Measurements from ENCODE around the gene TCERG1L. TPM values are rescaled to one million over a fixed set of nuclear protein-coding genes. Genes with fewer than 3 reads are reported as not detected.

The TCERG1L gene
- total RNA-seq, 1 donor from 2014 or later, result 3.5 TPM

DNA sequence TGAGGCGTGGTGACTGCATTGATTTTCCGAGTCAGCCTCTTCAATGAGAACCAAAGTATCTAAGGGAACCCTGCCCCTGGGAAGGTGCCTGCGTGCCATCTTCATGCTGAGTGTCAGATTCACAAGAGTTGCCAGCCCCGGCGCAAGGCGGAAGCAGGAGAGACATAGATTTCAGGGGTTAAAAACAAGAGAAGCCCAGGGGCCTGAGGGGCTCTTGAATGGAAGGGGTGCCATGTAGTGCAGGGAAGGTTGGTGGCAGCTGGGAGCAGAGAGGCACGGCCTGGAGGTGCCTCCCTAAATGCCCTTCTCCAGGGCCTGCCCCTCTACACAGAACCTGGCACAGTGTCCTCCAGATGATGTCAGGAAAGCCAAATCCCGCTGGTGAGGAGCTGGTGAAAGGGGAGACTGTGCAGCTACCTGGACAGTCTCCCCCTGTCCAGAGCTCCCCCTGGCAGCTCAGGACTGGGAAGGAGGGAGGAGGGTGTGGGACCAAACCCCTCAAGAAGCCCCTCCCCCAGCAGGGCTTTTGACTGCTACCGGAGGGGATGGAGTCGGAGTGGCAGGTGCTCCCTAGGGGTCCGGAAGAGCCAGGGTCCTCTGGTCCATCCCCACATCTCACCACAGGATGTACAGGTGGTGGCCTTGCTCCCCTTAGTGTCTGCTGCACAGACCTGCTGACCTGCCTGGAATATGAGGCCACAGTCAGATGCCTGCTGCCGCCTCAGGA is 137.9 kb downstream of the TCERG1L start:
- no peak overlapping the region for H3K27ac Mint-ChIP-seq (ENCODE audit: unreplicated experiment)
- no peak overlapping the region for H3K4me2 ChIP-seq (ENCODE audit: low read length)
- no peak for FAIRE-seq
- H3K4me3 ChIP-seq (ENCODE audit: insufficient read depth, low read depth, low read length), result no peak overlapping the region
- no peaks in the 10 kb centered on the region for H3K4me1 ChIP-seq (ENCODE audit: insufficient read depth, low read length)
- H3K27me3 Mint-ChIP-seq (ENCODE audit: low read depth, unreplicated experiment), result peaks cover 3% of the 10 kb centered on the region
- H3K27ac ChIP-seq (ENCODE audit: low read depth, low read length), result no peak overlapping the region
- H4K20me1 ChIP-seq (ENCODE audit: insufficient read depth, low read length), result no peaks in the 10 kb centered on the region
- H3K9me3 ChIP-seq (ENCODE audit: insufficient read depth, low read depth, low read length), result peaks cover 21% of the 10 kb centered on the region
- peaks cover 4% of the 10 kb centered on the region for H3K9me3 Mint-ChIP-seq (ENCODE audit: unreplicated experiment)
- TF ChIP-seq, protein P1, sequence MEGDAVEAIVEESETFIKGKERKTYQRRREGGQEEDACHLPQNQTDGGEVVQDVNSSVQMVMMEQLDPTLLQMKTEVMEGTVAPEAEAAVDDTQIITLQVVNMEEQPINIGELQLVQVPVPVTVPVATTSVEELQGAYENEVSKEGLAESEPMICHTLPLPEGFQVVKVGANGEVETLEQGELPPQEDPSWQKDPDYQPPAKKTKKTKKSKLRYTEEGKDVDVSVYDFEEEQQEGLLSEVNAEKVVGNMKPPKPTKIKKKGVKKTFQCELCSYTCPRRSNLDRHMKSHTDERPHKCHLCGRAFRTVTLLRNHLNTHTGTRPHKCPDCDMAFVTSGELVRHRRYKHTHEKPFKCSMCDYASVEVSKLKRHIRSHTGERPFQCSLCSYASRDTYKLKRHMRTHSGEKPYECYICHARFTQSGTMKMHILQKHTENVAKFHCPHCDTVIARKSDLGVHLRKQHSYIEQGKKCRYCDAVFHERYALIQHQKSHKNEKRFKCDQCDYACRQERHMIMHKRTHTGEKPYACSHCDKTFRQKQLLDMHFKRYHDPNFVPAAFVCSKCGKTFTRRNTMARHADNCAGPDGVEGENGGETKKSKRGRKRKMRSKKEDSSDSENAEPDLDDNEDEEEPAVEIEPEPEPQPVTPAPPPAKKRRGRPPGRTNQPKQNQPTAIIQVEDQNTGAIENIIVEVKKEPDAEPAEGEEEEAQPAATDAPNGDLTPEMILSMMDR (IDR thresholded peaks at IDR 0.05; ENCODE audit: insufficient read depth, low read depth, low read length), result no peak
- no peak for TF ChIP-seq EZH2 (IDR thresholded peaks at IDR 0.05; ENCODE audit: insufficient read depth, low read length)
- no peak overlapping the region for H3K9ac ChIP-seq (ENCODE audit: low read length)
- no peaks in the 10 kb centered on the region for H3K4me1 Mint-ChIP-seq (ENCODE audit: low read depth, unreplicated experiment)
- no peak for DNase-seq (ENCODE audit: low read depth)
- no peaks in the 10 kb centered on the region for H3K79me2 ChIP-seq (ENCODE audit: insufficient read depth, low read length)
- no peaks in the 10 kb centered on the region for H3K36me3 Mint-ChIP-seq (ENCODE audit: low read depth, unreplicated experiment)
- no peak overlapping the region for H2AFZ ChIP-seq (ENCODE audit: low read depth, low read length)
- H3K27me3 ChIP-seq (ENCODE audit: insufficient read depth, low read length), result no peaks in the 10 kb centered on the region
- no peaks in the 10 kb centered on the region for H3K36me3 ChIP-seq (ENCODE audit: insufficient read depth, low read length)
- H3K4me3 Mint-ChIP-seq (ENCODE audit: unreplicated experiment), result no peak overlapping the region

DNA sequence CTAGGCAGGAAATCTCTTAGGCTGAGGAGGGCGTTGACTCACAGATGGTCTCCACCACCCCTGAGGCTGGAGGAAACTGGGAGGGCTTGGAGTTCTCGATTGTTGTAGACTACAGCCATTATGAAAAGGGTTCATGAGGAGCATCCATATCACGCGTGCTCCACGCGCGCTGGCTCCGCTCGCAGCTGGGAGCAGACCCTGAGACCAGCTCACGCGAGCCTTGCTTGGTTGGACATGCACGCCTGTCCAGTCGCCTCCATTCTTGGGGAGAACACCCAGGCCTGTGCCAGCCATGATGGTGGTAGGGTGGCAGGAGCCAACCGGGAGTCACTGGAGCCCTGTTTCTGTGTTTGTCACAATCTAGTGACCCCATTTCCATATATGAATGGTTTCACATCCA is 139.1 kb downstream of the TCERG1L start:
- no peak overlapping the region for H3K9ac ChIP-seq (ENCODE audit: low read length)
- H3K36me3 Mint-ChIP-seq (ENCODE audit: low read depth, unreplicated experiment), result no peaks in the 10 kb centered on the region

More for the DNA sequence above, 139.1 kb downstream of the TCERG1L start:
- Mint-ChIP-seq H3K4me1 (ENCODE audit: low read depth, unreplicated experiment) (no peaks in the 10 kb centered on the region), H3K9me3 (ENCODE audit: unreplicated experiment) (peaks cover 4% of the 10 kb centered on the region), H3K27ac (ENCODE audit: unreplicated experiment) (no peak overlapping the region), H3K27me3 (ENCODE audit: low read depth, unreplicated experiment) (peaks cover 3% of the 10 kb centered on the region), H3K4me3 (ENCODE audit: unreplicated experiment) (no peak overlapping the region)
- no peak for DNase-seq (ENCODE audit: low read depth)
- Histone ChIP-seq H3K36me3 (ENCODE audit: insufficient read depth, low read length) (no peaks in the 10 kb centered on the region), H3K4me1 (ENCODE audit: insufficient read depth, low read length) (no peaks in the 10 kb centered on the region), H3K4me3 (ENCODE audit: insufficient read depth, low read depth, low read length) (no peak overlapping the region), H4K20me1 (ENCODE audit: insufficient read depth, low read length) (no peaks in the 10 kb centered on the region), H3K27ac (ENCODE audit: low read depth, low read length) (no peak overlapping the region), H3K79me2 (ENCODE audit: insufficient read depth, low read length) (no peaks in the 10 kb centered on the region), H3K9me3 (ENCODE audit: insufficient read depth, low read depth, low read length) (peaks cover 26% of the 10 kb centered on the region), H3K4me2 (ENCODE audit: low read length) (no peak overlapping the region), H2AFZ (ENCODE audit: low read depth, low read length) (no peak overlapping the region), H3K27me3 (ENCODE audit: insufficient read depth, low read length) (no peaks in the 10 kb centered on the region)
- no peak for FAIRE-seq
- TF ChIP-seq, protein P1 (IDR thresholded peaks at IDR 0.05; ENCODE audit: insufficient read depth, low read depth, low read length), result no peak
- no peak for TF ChIP-seq EZH2 (IDR thresholded peaks at IDR 0.05; ENCODE audit: insufficient read depth, low read length)
